ENCODE measurements around the gene DCC.
A peak's percentile ranks its signal among the peaks of the same experiment; 100 is the strongest.

DCC gene

GRCh38 chr18:52339891-52340371, at the start of gene DCC:
TSS of gene DCC (plus strand) at chr18:52340197. CDS start at chr18:52340788, 591 bp downstream.
- Histone ChIP-seq H3K9me3 (ENCODE audit: control insufficient read depth, low read length) (no peaks in the 10 kb centered on the region), H3K27me3 (replicated peaks; ENCODE audit: control insufficient read depth, insufficient read depth, low read length) (peaks cover 55% of the 10 kb centered on the region), H3K36me3 (ENCODE audit: control insufficient read depth, insufficient read depth, low read length, severe bottlenecking) (no peaks in the 10 kb centered on the region), H3K4me1 (ENCODE audit: control insufficient read depth, insufficient read depth, low read length) (peaks cover 4% of the 10 kb centered on the region), H3K9ac (ENCODE audit: low read length) (no peak within 1 kb of the TSS), H3K4me3 (ENCODE audit: low read length) (peak within 1 kb of the TSS; percentile 39)
- peak; percentile 83 for DNase-seq (ENCODE audit: low read depth)

GRCh38 chr18:52310651-52311050, 29.3 kb upstream of the DCC start:
- Histone ChIP-seq H3K9ac (ENCODE audit: low read length) (no peak overlapping the region), H3K36me3 (ENCODE audit: control insufficient read depth, insufficient read depth, low read length, severe bottlenecking) (no peaks in the 10 kb centered on the region), H3K4me1 (ENCODE audit: control insufficient read depth, insufficient read depth, low read length) (no peaks in the 10 kb centered on the region), H3K4me3 (ENCODE audit: low read length) (no peak overlapping the region), H3K9me3 (ENCODE audit: control insufficient read depth, low read length) (no peaks in the 10 kb centered on the region), H3K27me3 (replicated peaks; ENCODE audit: control insufficient read depth, insufficient read depth, low read length) (no peaks in the 10 kb centered on the region)
- DNase-seq (ENCODE audit: low read depth) = no peak

- Histone ChIP-seq H3K9me3 (ENCODE audit: control insufficient read depth, low read length) (no peaks in the 10 kb centered on the region), H3K4me3 (ENCODE audit: low read length) (no peak overlapping the region), H3K27me3 (replicated peaks; ENCODE audit: control insufficient read depth, insufficient read depth, low read length) (no peaks in the 10 kb centered on the region), H3K36me3 (ENCODE audit: control insufficient read depth, insufficient read depth, low read length, severe bottlenecking) (no peaks in the 10 kb centered on the region), H3K9ac (ENCODE audit: low read length) (no peak overlapping the region), H3K4me1 (ENCODE audit: control insufficient read depth, insufficient read depth, low read length) (no peaks in the 10 kb centered on the region)
- no peak for DNase-seq (ENCODE audit: low read depth)
Measured at GRCh38 chr18:52311331-52311730, 28.7 kb upstream of the DCC start.

GRCh38 chr18:52312346-52312745, 27.7 kb upstream of the DCC start:
- Histone ChIP-seq H3K4me3 (ENCODE audit: low read length) (no peak overlapping the region), H3K36me3 (ENCODE audit: control insufficient read depth, insufficient read depth, low read length, severe bottlenecking) (no peaks in the 10 kb centered on the region), H3K9me3 (ENCODE audit: control insufficient read depth, low read length) (no peaks in the 10 kb centered on the region), H3K4me1 (ENCODE audit: control insufficient read depth, insufficient read depth, low read length) (no peaks in the 10 kb centered on the region), H3K27me3 (replicated peaks; ENCODE audit: control insufficient read depth, insufficient read depth, low read length) (no peaks in the 10 kb centered on the region), H3K9ac (ENCODE audit: low read length) (no peak overlapping the region)
- DNase-seq (ENCODE audit: low read depth) = no peak

- DNase-seq (ENCODE audit: low read depth) = no peak
- no peaks in the 10 kb centered on the region for H3K4me1 ChIP-seq (ENCODE audit: control insufficient read depth, insufficient read depth, low read length)
- no peaks in the 10 kb centered on the region for H3K27me3 ChIP-seq (replicated peaks; ENCODE audit: control insufficient read depth, insufficient read depth, low read length)
- H3K9ac ChIP-seq (ENCODE audit: low read length) = no peak overlapping the region
- H3K4me3 ChIP-seq (ENCODE audit: low read length) = no peak overlapping the region
- no peaks in the 10 kb centered on the region for H3K9me3 ChIP-seq (ENCODE audit: control insufficient read depth, low read length)
- H3K36me3 ChIP-seq (ENCODE audit: control insufficient read depth, insufficient read depth, low read length, severe bottlenecking) = no peaks in the 10 kb centered on the region
Measured at GRCh38 chr18:52313213-52313612, 26.8 kb upstream of the DCC start.

GRCh38 chr18:52319424-52319983, 20.5 kb upstream of the DCC start:
- Histone ChIP-seq H3K27me3 (replicated peaks; ENCODE audit: control insufficient read depth, insufficient read depth, low read length) (no peaks in the 10 kb centered on the region), H3K4me1 (ENCODE audit: control insufficient read depth, insufficient read depth, low read length) (no peaks in the 10 kb centered on the region), H3K4me3 (ENCODE audit: low read length) (no peak overlapping the region), H3K36me3 (ENCODE audit: control insufficient read depth, insufficient read depth, low read length, severe bottlenecking) (no peaks in the 10 kb centered on the region), H3K9ac (ENCODE audit: low read length) (no peak overlapping the region), H3K9me3 (ENCODE audit: control insufficient read depth, low read length) (no peaks in the 10 kb centered on the region)
- no peak for DNase-seq (ENCODE audit: low read depth)

GRCh38 chr18:52322307-52322706, 17.7 kb upstream of the DCC start:
- Histone ChIP-seq H3K36me3 (ENCODE audit: control insufficient read depth, insufficient read depth, low read length, severe bottlenecking) (no peaks in the 10 kb centered on the region), H3K4me1 (ENCODE audit: control insufficient read depth, insufficient read depth, low read length) (no peaks in the 10 kb centered on the region), H3K9ac (ENCODE audit: low read length) (no peak overlapping the region), H3K9me3 (ENCODE audit: control insufficient read depth, low read length) (no peaks in the 10 kb centered on the region), H3K27me3 (replicated peaks; ENCODE audit: control insufficient read depth, insufficient read depth, low read length) (no peaks in the 10 kb centered on the region), H3K4me3 (ENCODE audit: low read length) (no peak overlapping the region)
- DNase-seq (ENCODE audit: low read depth) = no peak

GRCh38 chr18:52323802-52324201, 16.2 kb upstream of the DCC start:
- H3K9ac ChIP-seq (ENCODE audit: low read length) = no peak overlapping the region
- no peaks in the 10 kb centered on the region for H3K9me3 ChIP-seq (ENCODE audit: control insufficient read depth, low read length)
- no peaks in the 10 kb centered on the region for H3K4me1 ChIP-seq (ENCODE audit: control insufficient read depth, insufficient read depth, low read length)
- no peaks in the 10 kb centered on the region for H3K27me3 ChIP-seq (replicated peaks; ENCODE audit: control insufficient read depth, insufficient read depth, low read length)
- H3K36me3 ChIP-seq (ENCODE audit: control insufficient read depth, insufficient read depth, low read length, severe bottlenecking) = no peaks in the 10 kb centered on the region
- no peak for DNase-seq (ENCODE audit: low read depth)
- H3K4me3 ChIP-seq (ENCODE audit: low read length) = no peak overlapping the region

GRCh38 chr18:52325997-52326396, 14.0 kb upstream of the DCC start:
- Histone ChIP-seq H3K4me1 (ENCODE audit: control insufficient read depth, insufficient read depth, low read length) (no peaks in the 10 kb centered on the region), H3K9me3 (ENCODE audit: control insufficient read depth, low read length) (no peaks in the 10 kb centered on the region), H3K9ac (ENCODE audit: low read length) (no peak overlapping the region), H3K36me3 (ENCODE audit: control insufficient read depth, insufficient read depth, low read length, severe bottlenecking) (no peaks in the 10 kb centered on the region), H3K4me3 (ENCODE audit: low read length) (no peak overlapping the region), H3K27me3 (replicated peaks; ENCODE audit: control insufficient read depth, insufficient read depth, low read length) (no peaks in the 10 kb centered on the region)
- DNase-seq (ENCODE audit: low read depth) = no peak

- H3K9ac ChIP-seq (ENCODE audit: low read length) = no peak overlapping the region
- H3K4me3 ChIP-seq (ENCODE audit: low read length) = no peak overlapping the region
- no peaks in the 10 kb centered on the region for H3K4me1 ChIP-seq (ENCODE audit: control insufficient read depth, insufficient read depth, low read length)
- H3K9me3 ChIP-seq (ENCODE audit: control insufficient read depth, low read length) = no peaks in the 10 kb centered on the region
- no peaks in the 10 kb centered on the region for H3K36me3 ChIP-seq (ENCODE audit: control insufficient read depth, insufficient read depth, low read length, severe bottlenecking)
- no peak for DNase-seq (ENCODE audit: low read depth)
- peaks cover 6% of the 10 kb centered on the region for H3K27me3 ChIP-seq (replicated peaks; ENCODE audit: control insufficient read depth, insufficient read depth, low read length)
Measured at GRCh38 chr18:52333860-52334259, 6.1 kb upstream of the DCC start.

GRCh38 chr18:52334307-52334706, 5.7 kb upstream of the DCC start:
- Histone ChIP-seq H3K4me3 (ENCODE audit: low read length) (no peak overlapping the region), H3K9ac (ENCODE audit: low read length) (no peak overlapping the region), H3K9me3 (ENCODE audit: control insufficient read depth, low read length) (no peaks in the 10 kb centered on the region), H3K4me1 (ENCODE audit: control insufficient read depth, insufficient read depth, low read length) (no peaks in the 10 kb centered on the region), H3K36me3 (ENCODE audit: control insufficient read depth, insufficient read depth, low read length, severe bottlenecking) (no peaks in the 10 kb centered on the region), H3K27me3 (replicated peaks; ENCODE audit: control insufficient read depth, insufficient read depth, low read length) (peaks cover 9% of the 10 kb centered on the region)
- DNase-seq (ENCODE audit: low read depth) = no peak

- Histone ChIP-seq H3K27me3 (replicated peaks; ENCODE audit: control insufficient read depth, insufficient read depth, low read length) (peaks cover 13% of the 10 kb centered on the region), H3K9me3 (ENCODE audit: control insufficient read depth, low read length) (no peaks in the 10 kb centered on the region), H3K4me3 (ENCODE audit: low read length) (no peak overlapping the region), H3K36me3 (ENCODE audit: control insufficient read depth, insufficient read depth, low read length, severe bottlenecking) (no peaks in the 10 kb centered on the region), H3K9ac (ENCODE audit: low read length) (no peak overlapping the region), H3K4me1 (ENCODE audit: control insufficient read depth, insufficient read depth, low read length) (no peaks in the 10 kb centered on the region)
- peak; percentile 33 for DNase-seq (ENCODE audit: low read depth)
Measured at GRCh38 chr18:52334896-52335295, 5.1 kb upstream of the DCC start.

All from adipocyte (in vitro differentiated cells).